Measurements from ENCODE around the gene TARM1.

The TARM1 gene

DNA sequence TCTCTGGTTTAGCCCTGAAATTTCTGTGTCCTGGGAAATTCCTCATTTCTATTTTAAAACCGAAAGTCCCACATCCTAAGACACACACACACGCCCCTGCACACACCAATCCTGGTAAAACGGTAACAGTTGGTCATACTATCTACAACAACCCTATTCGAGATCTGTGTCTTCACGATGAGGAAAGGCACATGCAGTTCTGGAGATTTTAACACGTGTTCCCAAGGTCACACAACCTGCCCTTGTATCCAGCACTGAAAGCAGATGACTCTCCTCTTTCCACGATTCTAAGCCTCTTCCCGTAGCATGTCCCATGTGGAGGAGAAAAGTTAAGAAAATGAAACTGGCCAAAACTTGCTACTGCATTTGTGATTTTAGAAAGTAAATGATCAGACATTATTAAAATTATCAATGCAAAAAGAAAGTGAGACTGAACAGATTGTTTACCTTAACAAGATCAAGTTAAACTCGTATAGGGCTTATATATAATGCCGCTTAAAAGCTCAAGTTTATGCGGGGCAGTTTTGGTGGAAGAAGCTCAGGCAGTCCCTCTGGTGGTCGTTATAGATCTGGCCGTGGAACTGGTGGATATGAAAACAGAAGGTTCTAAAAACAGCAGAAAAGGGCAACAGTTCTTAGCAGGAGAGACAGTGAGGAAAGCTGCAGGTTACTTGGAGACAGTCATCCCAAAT lies 50.1 kb downstream of the TARM1 start:
- no peak for DNase-seq (ENCODE audit: low spot score)

DNA sequence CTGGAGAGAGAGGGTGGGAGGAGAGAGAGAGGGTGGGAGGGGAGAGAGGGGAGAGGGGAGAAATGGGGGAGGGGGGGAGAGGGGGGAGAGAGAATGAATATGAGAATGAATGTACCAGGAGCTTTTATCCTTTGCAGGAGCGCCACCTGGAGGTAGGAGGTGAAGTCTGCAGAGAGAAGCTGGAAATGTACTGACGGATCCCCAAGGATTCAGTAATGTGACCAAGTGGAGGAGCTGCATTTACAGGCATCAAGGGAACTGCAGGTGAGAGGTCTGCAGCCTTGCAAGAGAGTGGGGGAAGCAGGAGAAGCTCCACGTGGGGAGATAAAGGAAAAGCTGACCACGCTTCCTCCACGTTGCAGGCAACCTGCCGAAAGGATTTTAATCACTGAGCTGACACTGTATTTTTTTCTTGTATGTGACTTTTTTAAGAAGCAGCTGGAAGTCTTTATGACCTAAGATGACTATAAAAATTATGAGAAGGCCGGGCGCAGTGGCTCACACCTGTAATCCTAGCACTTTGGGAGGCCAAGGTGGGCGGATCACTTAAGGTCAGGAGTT lies 51.2 kb downstream of the TARM1 start:
- no peak for DNase-seq (ENCODE audit: low spot score)

DNA sequence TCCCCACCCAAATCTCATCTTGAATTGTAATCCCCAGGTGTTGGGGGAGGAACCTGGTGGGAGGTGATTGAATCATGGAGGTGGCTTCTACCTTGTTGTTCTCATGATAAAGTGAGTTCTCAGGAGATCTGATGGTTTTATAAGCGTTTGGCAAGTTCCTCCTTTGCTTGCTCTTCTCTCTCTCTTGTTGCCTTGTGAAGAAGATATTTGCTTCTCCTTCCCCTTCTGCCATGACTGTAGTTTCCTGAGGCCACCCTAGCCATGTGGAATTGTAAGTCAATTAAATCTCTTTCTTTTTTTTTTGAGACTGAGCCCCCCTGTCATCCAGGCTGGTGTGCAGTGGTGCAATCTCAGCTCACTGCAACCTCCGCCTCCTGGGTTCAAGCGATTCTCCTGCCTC lies 51.9 kb downstream of the TARM1 start:
- no peak for DNase-seq (ENCODE audit: low spot score)

DNA sequence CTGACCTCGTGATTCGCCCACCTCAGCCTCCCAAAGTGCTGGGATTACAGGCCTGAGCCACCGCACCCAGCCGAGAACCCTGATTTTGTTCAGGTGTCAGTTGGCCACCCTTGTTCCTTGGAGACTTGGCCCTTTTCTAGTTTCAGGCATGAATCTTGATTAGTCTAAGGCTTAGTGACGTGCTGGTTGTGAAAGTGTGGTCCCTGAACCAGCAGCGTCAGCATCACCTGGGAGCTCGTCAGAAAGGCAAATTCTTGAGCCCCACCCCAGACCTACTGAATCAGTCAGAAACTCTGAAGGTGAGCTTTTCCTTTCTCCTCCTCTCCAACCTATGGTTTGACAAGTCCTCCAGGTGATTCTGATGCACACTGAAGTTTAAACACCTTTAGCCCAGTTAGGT lies 54.5 kb downstream of the TARM1 start:
- DNase-seq (ENCODE audit: low spot score): no peak

DNA sequence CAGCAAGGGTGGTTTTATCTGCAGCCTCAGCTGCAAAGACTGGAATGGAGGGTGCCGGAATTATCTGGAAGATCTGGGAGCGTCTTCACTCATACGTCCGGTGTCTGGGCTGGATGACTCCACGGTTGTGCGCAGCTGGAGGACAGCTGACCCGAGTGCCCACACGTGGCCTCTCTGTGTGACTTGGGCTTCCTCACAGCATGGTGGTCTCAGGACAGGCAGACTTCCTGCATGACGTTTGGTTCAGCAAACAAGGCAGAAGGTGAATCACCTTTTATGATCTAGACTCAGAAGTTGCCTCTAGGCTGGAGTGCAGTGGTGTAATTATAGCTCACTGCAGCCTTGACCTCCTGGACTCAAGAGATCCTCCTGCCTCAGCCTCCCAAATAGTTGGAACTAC lies 56.5 kb downstream of the TARM1 start:
- no peak for DNase-seq (ENCODE audit: low spot score)

DNA sequence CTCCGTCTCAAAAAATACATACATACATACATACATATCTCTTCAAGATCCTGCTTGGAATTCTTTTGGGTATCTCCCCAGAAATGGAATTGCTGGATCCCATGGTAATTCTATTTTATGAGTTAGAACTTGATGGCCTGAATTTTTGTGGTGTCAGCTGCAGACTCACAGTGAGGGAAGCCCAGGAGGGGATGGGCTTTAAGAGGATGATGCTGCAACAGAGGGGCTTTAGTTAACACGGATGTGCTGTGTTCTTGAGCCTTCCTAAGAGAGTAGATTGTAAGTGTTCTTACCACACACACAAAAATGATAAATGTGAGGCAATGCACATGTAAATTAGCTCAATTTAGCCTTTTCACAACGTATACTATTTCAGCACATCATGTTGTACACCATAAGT lies 58.0 kb downstream of the TARM1 start:
- no peak for DNase-seq (ENCODE audit: low spot score)

DNA sequence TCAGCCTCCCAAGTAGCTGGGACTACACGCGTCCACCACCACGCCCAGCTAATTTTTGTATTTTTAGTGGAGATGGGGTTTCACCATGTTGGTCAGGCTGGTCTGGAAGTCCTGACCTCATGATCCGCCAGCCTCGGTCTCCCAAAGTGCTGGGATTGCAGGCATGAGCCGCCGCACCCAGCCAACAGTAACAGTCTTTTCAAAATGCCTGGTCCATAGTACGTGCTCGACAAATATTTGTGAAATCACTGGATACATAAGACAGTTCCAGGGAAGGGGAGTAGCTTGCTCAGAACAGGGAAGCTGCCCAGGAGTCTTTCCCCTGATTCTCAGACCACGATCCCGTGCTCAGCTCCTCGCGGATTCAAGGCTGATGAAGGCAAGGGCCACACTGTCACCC lies 59.2 kb downstream of the TARM1 start:
- no peak for DNase-seq (ENCODE audit: low spot score)

DNA sequence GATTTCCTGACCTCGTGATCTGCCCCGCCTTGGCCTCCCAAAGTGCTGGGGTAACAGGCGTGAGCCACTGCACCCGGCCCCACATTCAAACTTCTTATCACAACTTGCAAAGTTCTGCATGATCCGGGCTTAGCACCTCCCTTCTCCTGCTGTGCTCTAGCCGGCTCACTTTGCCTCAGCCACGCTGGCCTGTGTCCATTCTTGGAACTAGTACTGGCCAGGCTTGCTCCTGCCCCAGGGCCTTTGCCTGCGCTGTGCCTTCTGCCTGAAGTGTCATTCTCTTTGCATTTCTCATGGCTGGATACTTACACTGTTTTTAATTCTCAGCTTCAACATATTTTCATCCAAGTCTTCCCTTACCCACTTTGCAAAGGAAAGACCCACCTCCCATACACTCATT lies 59.8 kb downstream of the TARM1 start:
- DNase-seq (ENCODE audit: low spot score): no peak

All from left forelimb (tissue), 1 donor.